WTC11 (cell line): ENCODE measurements around the gene CCR6.

Experiments
- IRF2 ChIP-seq: sonication (generic); formaldehyde crosslinking; IDR thresholded peaks from 2 replicates; pipeline ENCODE4 v1.8.0; 2022; ENCODE audit warnings: low read depth, missing genetic modification reagents, borderline replicate concordance
- JUN ChIP-seq: sonication (generic); formaldehyde crosslinking; IDR thresholded peaks from 2 replicates; pipeline ENCODE4 v1.8.0; 2023; ENCODE audit warnings: mild to moderate bottlenecking, missing genetic modification reagents
- TF ChIP-seq, protein P1 (sequence below): fragments of 200-600 bp; IDR thresholded peaks from 2 replicates; pipeline ENCODE4 v1.8.0; 2022; ENCODE audit warnings: antibody characterized with exemption
- TF ChIP-seq, protein P2 (sequence below): sonication (generic); formaldehyde crosslinking; IDR thresholded peaks from 2 replicates; pipeline ENCODE4 v1.8.1; 2023; ENCODE audit warnings: mild to moderate bottlenecking, missing genetic modification reagents, moderate library complexity
- TF ChIP-seq, protein P3 (sequence below): sonication (generic); formaldehyde crosslinking; conservative IDR thresholded peaks from 2 replicates; pipeline ENCODE4 v1.8.1; 2022; ENCODE audit warnings: mild to moderate bottlenecking, missing genetic modification reagents
- TF ChIP-seq, protein P4 (sequence below): sonication (generic); formaldehyde crosslinking; IDR thresholded peaks from 2 replicates; pipeline ENCODE4 v1.8.1; 2022; ENCODE audit warnings: missing genetic modification reagents, borderline replicate concordance

DNA sequence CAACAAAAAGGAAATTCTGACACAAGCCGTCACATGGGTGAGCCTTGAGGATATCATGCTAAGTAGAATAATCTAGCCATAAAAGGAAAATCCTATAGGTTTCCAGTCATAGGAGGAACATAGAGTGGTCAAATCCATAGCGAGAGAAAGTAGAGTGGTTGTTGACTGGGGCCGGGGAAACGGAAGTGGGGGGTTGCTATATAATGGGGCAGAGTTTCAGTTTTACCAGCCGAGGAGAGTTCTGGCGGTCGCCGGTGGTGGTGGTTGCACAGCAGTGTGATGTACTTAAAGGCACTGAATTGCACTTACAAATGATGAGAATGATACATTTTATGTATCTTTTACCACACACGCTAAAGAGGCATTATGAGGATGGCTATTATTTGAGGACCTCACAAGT, 30.0 kb downstream of the CCR6 start:
- TF ChIP-seq, protein P1, sequence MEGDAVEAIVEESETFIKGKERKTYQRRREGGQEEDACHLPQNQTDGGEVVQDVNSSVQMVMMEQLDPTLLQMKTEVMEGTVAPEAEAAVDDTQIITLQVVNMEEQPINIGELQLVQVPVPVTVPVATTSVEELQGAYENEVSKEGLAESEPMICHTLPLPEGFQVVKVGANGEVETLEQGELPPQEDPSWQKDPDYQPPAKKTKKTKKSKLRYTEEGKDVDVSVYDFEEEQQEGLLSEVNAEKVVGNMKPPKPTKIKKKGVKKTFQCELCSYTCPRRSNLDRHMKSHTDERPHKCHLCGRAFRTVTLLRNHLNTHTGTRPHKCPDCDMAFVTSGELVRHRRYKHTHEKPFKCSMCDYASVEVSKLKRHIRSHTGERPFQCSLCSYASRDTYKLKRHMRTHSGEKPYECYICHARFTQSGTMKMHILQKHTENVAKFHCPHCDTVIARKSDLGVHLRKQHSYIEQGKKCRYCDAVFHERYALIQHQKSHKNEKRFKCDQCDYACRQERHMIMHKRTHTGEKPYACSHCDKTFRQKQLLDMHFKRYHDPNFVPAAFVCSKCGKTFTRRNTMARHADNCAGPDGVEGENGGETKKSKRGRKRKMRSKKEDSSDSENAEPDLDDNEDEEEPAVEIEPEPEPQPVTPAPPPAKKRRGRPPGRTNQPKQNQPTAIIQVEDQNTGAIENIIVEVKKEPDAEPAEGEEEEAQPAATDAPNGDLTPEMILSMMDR = no peak
- TF ChIP-seq, protein P2, sequence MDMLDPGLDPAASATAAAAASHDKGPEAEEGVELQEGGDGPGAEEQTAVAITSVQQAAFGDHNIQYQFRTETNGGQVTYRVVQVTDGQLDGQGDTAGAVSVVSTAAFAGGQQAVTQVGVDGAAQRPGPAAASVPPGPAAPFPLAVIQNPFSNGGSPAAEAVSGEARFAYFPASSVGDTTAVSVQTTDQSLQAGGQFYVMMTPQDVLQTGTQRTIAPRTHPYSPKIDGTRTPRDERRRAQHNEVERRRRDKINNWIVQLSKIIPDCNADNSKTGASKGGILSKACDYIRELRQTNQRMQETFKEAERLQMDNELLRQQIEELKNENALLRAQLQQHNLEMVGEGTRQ (CRISPR knock-in tag) = no peak
- TF ChIP-seq, protein P3, sequence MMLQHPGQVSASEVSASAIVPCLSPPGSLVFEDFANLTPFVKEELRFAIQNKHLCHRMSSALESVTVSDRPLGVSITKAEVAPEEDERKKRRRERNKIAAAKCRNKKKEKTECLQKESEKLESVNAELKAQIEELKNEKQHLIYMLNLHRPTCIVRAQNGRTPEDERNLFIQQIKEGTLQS (CRISPR knock-in tag) = no peak
- TF ChIP-seq IRF2 (CRISPR knock-in tag) (no peak), JUN (CRISPR knock-in tag) (no peak)
- TF ChIP-seq, protein P4, sequence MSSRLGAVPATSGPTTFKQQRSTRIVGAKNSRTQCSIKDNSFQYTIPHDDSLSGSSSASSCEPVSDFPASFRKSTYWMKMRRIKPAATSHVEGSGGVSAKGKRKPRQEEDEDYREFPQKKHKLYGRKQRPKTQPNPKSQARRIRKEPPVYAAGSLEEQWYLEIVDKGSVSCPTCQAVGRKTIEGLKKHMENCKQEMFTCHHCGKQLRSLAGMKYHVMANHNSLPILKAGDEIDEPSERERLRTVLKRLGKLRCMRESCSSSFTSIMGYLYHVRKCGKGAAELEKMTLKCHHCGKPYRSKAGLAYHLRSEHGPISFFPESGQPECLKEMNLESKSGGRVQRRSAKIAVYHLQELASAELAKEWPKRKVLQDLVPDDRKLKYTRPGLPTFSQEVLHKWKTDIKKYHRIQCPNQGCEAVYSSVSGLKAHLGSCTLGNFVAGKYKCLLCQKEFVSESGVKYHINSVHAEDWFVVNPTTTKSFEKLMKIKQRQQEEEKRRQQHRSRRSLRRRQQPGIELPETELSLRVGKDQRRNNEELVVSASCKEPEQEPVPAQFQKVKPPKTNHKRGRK (CRISPR knock-in tag) = no peak
